ENCODE measurements around the gene SEC14L2. TPM values are rescaled to one million over a fixed set of nuclear protein-coding genes. Genes with fewer than 3 reads are reported as not detected.
"Not testable (repeated sequence)": the region's sequence is repeated elsewhere in the genome, so short reads cannot be mapped to it uniquely, and the experiment has no call there.

The SEC14L2 gene
- polyA plus RNA-seq, 3 donors from 2014 or later, result 0.23 to 1.6 TPM; not detected in 1

DNA sequence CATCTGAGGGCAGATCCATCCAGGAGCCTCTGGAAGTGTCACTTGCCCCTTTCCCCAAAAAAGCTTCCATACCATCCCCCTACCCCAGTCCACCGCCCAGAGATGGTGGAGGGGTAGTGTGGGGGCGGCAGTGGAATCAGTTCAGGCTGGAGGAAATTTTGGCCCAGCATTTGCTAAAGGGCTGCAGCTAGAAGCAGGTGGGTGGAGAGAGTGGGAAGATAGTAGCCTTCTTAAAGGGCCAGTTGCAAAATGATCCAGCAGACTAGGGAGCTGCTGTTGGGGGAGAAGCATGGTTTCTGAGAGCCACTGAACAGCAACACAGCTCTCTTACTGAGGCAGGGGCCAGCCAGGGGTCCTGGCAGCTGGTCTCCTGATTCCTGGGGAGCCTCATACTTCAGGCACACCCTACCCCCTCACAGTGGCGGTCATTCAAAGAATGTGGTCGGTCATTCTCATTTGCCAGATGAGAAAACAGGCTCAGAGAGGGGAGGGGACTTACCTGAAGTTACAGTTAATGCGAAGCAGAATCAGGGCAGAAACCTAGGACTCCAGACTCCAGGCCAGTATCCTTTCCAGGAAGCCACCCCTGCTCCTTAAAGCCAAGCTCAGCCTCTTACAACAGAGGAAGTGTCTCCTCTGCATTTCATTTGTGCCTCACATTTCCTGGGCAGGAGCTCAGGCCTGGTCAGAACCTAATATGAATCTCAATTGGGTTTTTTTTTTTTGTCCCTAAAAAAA is 5.4 kb downstream of the SEC14L2 start:
- Mint-ChIP-seq H3K4me1 (peaks cover 16% of the 10 kb centered on the region in 2 donors), H3K36me3 (peaks cover 0 to 4% (median 0%) of the 10 kb centered on the region in 3 donors), H3K27me3 (ENCODE audit: low read depth in 3 of 3) (peaks cover 2 to 18% (median 16%) of the 10 kb centered on the region in 3 donors), H3K9me3 (no peaks in the 10 kb centered on the region), H3K4me3 (no peak overlapping the region), H3K27ac (no peak overlapping the region)
- no peak for DNase-seq

DNA sequence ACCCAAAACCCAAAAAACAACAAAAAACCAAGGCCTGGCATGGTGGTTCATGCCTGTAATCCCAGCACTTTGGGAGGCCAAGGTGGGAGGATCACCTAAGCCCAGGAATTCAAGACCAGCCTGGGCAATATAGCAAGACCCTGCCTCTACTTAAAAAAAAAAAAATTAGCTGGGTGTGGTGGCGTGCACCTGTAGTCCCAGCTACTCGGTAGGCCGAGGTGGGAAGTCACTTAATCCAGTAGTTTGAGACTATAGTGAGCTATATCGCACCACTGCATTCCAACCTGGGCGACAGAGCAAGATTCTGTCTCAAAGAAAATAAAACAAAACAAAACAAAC is 5.9 kb downstream of the SEC14L2 start:
- Mint-ChIP-seq H3K27me3 (ENCODE audit: low read depth in 3 of 3) (peaks cover 2 to 18% (median 15%) of the 10 kb centered on the region in 3 donors), H3K4me1 (peaks cover 13 to 14% of the 10 kb centered on the region in 2 donors)
- not testable (repeated sequence) for H3K9me3 Mint-ChIP-seq, DNase-seq, H3K27ac Mint-ChIP-seq, H3K36me3 Mint-ChIP-seq, H3K4me3 Mint-ChIP-seq

DNA sequence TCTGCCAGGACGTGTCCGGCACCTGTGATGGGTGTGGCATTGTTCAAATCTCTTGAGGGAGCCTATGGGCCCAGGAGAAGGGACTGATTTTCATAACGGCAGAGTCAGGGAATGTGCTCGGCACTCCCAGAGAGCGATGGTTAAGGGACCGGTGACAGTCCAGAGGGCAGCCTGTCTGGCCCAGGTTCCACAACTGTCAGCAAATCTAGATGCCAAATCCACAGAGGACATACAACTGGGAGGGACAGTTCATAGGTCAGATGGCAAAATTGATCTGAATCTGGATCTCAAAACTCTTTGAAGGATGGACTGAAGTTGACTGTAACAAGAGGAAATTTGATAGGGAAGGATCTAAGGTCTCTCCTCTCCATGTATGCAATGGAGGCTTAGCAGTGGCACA is 7.5 kb downstream of the SEC14L2 start:
- no peaks in the 10 kb centered on the region for H3K4me1 Mint-ChIP-seq
- H3K27ac Mint-ChIP-seq, result no peak overlapping the region
- H3K9me3 Mint-ChIP-seq, result no peaks in the 10 kb centered on the region
- H3K27me3 Mint-ChIP-seq (ENCODE audit: low read depth in 3 of 3), result peaks cover 0 to 10% (median 4%) of the 10 kb centered on the region in 3 donors
- peaks cover 0 to 4% (median 0%) of the 10 kb centered on the region in 3 donors for H3K36me3 Mint-ChIP-seq
- no peak for DNase-seq
- no peak overlapping the region for H3K4me3 Mint-ChIP-seq

DNA sequence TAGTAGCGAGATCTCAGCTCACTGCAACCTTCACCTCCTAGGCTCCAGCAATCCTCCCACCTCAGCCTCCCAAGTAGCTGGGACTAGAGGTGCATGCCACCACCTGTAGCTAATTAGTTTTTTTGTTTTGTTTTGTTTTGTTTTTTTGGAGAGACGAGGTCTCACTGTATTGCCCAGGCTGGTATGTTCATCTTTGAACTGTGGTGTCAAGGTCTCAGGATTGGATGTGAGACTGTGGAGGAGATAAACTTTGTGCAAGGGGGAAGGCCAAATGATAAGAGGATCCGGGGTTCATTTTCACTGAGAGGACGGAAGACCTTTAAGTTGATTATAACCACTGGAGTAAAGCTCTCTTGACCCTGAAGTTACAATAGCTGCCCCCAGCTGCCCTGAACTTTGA is 8.9 kb downstream of the SEC14L2 start:
- H3K9me3 Mint-ChIP-seq, result no peaks in the 10 kb centered on the region
- H3K27ac Mint-ChIP-seq, result peak overlapping the region in 2 of 6 donors; percentile 16 to 48
- no peaks in the 10 kb centered on the region for H3K4me1 Mint-ChIP-seq
- DNase-seq, result no peak
- peaks cover 0 to 6% (median 0%) of the 10 kb centered on the region in 3 donors for H3K27me3 Mint-ChIP-seq (ENCODE audit: low read depth in 3 of 3)
- peaks cover 0 to 4% (median 0%) of the 10 kb centered on the region in 3 donors for H3K36me3 Mint-ChIP-seq
- no peak overlapping the region for H3K4me3 Mint-ChIP-seq

DNA sequence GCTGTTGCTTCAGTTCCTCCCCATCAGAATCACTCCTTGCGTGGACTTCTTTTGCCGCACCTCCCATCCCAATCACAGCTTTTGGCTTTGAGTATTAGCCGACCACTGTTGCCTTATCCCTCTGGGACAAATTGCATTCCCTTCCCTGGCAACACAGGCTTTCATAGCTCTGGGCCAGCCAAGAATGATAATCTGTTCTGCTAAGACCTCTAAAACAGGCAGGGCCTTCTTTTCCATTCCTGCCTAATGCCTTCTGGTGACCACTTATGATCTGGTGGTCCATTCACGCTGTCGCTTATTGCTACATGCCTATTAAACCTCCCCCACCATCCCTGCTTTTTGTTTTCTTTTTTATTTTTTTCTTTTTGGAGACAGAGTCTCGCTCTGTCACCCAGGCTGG is 9.6 kb downstream of the SEC14L2 start:
- H3K4me1 Mint-ChIP-seq, result no peaks in the 10 kb centered on the region
- DNase-seq, result no peak
- peaks cover 0 to 6% (median 0%) of the 10 kb centered on the region in 3 donors for H3K27me3 Mint-ChIP-seq (ENCODE audit: low read depth in 3 of 3)
- no peaks in the 10 kb centered on the region for H3K9me3 Mint-ChIP-seq
- peak overlapping the region in 1 of 6 donors; percentile 16 for H3K27ac Mint-ChIP-seq
- no peak overlapping the region for H3K4me3 Mint-ChIP-seq
- peaks cover 0 to 4% (median 0%) of the 10 kb centered on the region in 3 donors for H3K36me3 Mint-ChIP-seq

DNA sequence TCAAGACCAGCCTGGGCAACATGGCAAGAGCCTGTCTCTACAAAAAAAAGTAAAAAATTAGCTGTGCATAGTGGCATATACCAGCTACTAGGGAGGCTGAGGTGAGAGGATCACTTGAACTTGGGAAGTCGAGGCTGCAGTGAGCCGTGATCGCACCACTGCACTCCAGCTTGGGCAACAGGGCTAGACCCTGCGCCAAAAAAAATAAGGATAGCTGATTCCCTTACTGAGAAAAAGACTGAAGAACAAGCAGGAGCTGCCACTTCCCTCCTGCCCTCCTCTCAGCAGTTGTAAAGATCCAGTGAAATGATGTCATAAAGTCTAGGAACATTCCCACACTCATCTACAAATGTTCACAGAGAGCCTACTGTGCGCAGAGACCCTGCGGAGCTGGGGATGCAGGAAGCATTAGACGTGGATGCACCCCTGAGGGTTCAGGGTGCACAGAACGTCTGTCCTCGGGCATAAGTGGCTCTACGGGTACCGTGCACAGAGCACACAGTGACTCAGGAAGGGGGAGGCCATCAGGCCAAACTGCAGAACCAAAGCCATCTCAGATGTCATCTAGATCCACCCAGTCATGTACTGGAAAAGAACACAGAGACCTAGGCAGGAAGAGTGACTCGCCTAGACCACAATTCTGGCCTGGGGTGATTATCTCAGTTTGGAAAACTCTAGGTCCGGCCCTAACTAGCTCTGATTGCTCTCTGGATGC is 11.7 kb downstream of the SEC14L2 start:
- Mint-ChIP-seq H3K4me3 (no peak overlapping the region), H3K9me3 (no peaks in the 10 kb centered on the region), H3K36me3 (peaks cover 0 to 9% (median 4%) of the 10 kb centered on the region in 3 donors), H3K27me3 (ENCODE audit: low read depth in 3 of 3) (peaks cover 0 to under 1% (median 0%) of the 10 kb centered on the region in 3 donors), H3K27ac (no peak overlapping the region), H3K4me1 (no peaks in the 10 kb centered on the region)
- DNase-seq, result no peak

DNA sequence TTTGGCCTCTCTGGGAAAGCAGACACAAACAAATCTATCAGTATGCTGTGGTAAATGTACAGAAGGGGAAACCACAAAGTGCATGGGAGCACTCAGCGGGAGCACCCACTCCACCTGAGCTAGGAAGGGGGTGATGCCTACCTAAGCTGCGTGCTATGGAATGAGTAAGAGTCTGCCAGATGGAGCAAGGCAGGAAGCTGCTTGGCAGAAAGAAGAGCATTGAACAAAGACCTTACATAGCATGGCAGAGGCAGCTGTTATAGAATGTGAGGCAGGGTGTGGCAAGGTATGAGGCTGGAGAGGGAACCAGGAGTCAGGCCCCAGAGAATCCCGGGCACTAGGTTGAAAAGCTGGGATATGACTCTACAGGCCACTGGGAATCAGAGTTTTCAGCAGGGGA is 15.0 kb downstream of the SEC14L2 start:
- Mint-ChIP-seq H3K4me3 (no peak overlapping the region), H3K4me1 (no peaks in the 10 kb centered on the region), H3K27me3 (ENCODE audit: low read depth in 3 of 3) (peaks cover 0 to 3% (median 0%) of the 10 kb centered on the region in 3 donors), H3K27ac (peak overlapping the region in 1 of 6 donors; percentile 2), H3K36me3 (peaks cover 0 to 16% (median 13%) of the 10 kb centered on the region in 3 donors), H3K9me3 (no peaks in the 10 kb centered on the region)
- DNase-seq, result no peak

DNA sequence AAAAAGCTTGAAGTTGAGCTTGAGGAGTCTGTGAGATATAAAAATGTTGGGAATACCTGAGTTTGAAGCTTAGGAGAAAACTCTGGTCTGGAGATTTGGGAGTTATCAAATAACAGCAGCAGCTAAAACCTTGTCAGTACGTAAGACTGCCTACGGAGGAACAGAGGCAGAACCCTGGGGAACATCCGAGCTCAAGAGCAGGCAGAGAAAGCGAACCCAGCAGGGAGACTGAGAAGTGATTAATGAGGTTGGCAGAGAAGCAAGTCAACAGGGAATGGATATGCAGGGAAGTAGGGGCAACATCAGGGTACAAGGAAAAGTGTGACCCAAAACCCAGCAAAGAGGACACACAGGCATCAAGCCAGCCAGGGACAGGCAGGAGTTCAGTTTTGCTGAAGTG is 16.2 kb downstream of the SEC14L2 start:
- no peaks in the 10 kb centered on the region for H3K4me1 Mint-ChIP-seq
- peak overlapping the region in 1 of 6 donors; percentile 51 for H3K27ac Mint-ChIP-seq
- no peak for DNase-seq
- H3K36me3 Mint-ChIP-seq, result peaks cover 0 to 20% (median 13%) of the 10 kb centered on the region in 3 donors
- peaks cover 0 to 3% (median 0%) of the 10 kb centered on the region in 3 donors for H3K27me3 Mint-ChIP-seq (ENCODE audit: low read depth in 3 of 3)
- no peak overlapping the region for H3K4me3 Mint-ChIP-seq
- no peaks in the 10 kb centered on the region for H3K9me3 Mint-ChIP-seq

DNA sequence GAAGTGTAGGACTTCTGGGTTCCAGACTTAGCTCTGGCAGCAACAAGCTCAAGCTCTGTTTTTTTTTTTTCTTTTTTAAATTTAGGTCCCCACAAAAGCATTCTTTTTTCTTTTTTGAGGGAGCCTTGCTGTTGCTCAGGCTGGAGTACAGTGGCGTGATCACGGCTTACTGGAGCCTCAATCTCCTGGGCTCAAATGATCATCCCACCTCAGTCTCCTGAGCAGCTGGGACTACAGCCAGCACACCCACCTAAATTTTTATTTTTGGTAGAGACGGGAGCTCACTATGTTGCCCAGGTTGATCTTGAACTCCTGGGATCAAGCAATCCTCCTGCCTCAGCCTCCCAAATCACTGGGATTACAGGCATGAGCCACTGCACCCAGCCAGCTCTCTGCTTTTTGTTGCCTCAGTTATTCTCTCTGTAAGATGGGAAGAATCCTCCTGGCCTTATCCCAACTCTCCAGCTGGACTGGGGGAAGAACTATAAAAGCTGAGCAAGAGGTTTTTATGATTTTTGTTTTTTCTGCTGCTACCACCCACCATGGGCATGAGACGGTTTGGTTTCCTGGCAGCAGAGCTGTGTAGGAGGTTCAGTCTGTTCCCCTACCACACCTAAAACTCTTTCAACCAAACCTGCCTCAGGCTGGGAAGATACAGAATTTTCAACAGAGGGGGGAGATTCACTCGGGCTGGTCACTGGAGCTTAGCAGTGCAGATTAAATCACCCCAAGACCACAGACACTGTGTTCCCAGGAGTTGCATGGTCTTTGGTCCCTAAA is 17.1 kb downstream of the SEC14L2 start:
- peaks cover 0 to 20% (median 13%) of the 10 kb centered on the region in 3 donors for H3K36me3 Mint-ChIP-seq
- DNase-seq, result no peak
- no peaks in the 10 kb centered on the region for H3K9me3 Mint-ChIP-seq
- H3K27ac Mint-ChIP-seq, result no peak overlapping the region
- no peak overlapping the region for H3K4me3 Mint-ChIP-seq
- peaks cover 0 to 3% (median 0%) of the 10 kb centered on the region in 3 donors for H3K27me3 Mint-ChIP-seq (ENCODE audit: low read depth in 3 of 3)
- no peaks in the 10 kb centered on the region for H3K4me1 Mint-ChIP-seq

DNA sequence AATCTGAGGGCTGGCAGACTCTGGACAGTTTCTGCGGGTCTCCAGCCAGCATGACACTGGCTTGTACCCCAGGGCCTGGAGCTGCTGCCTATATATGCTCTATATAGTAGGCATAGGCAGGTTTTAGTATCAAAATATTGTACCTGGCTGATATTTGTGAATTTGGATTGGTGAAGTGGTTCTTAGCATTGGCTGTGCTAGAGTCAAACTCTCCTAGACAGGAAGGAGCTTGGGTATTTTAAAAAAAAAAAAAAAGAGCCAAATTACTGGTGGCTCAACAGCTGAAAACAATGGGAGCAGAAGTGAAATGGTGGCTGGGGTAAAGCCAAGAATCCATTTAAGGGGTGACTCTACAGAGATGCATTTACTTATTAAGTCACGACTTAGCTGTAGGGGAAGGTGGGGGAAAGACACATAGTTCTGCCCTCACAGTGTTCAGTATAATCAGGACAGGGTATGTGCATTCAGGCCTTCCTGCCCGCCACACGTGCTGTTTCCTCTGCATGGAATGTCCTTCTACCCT is 17.8 kb downstream of the SEC14L2 start:
- peaks cover 0 to 20% (median 13%) of the 10 kb centered on the region in 3 donors for H3K36me3 Mint-ChIP-seq
- DNase-seq, result no peak
- no peaks in the 10 kb centered on the region for H3K4me1 Mint-ChIP-seq
- peaks cover 0 to 3% (median 0%) of the 10 kb centered on the region in 3 donors for H3K27me3 Mint-ChIP-seq (ENCODE audit: low read depth in 3 of 3)
- H3K9me3 Mint-ChIP-seq, result no peaks in the 10 kb centered on the region
- no peak overlapping the region for H3K4me3 Mint-ChIP-seq
- peak overlapping the region in 1 of 6 donors; percentile 57 for H3K27ac Mint-ChIP-seq

DNA sequence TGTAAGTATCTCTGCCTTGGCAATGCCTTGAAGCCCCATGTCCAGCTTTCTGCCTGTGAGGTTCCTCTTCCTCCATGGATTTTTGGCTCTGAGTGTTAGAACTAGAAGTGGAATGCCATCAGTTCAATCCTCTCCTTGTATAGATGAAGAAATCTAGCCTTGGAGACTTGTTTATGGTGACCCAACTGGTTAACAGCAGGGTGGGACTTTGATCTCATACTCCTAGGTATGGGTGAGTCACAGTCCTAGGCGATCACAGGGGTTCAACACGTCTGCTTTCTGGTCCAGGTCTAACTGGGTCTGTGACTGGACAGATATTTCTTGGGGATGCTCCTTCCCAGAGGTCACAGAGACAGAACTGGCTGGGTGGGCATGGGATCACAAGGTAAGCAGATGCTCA is 19.6 kb downstream of the SEC14L2 start:
- H3K9me3 Mint-ChIP-seq, result no peaks in the 10 kb centered on the region
- peaks cover 0 to 3% (median 0%) of the 10 kb centered on the region in 3 donors for H3K27me3 Mint-ChIP-seq (ENCODE audit: low read depth in 3 of 3)
- peaks cover 5 to 20% (median 13%) of the 10 kb centered on the region in 3 donors for H3K36me3 Mint-ChIP-seq
- H3K27ac Mint-ChIP-seq, result peak overlapping the region in 1 of 6 donors; percentile 14
- H3K4me1 Mint-ChIP-seq, result no peaks in the 10 kb centered on the region
- no peak overlapping the region for H3K4me3 Mint-ChIP-seq
- DNase-seq, result no peak

DNA sequence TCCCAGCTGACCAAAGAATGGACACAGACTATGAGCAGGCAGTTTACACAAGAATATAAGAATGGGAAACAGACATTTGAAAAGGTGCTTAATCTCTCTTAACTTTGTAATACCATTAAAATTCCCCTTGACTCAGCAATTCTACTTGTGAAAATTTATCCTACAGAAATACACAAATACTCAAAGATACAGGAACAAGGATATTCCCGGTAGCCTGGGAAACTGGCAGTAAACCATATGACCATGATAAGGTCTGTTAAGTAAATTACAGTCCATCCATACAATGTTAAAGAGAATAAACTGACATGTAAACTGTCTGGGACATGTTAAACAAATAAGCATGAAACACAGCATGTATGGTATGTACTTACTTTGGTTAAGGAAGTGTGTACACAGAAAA is 20.0 kb downstream of the SEC14L2 start:
- H3K4me3 Mint-ChIP-seq, result no peak overlapping the region
- H3K4me1 Mint-ChIP-seq, result peaks cover 0 to 3% of the 10 kb centered on the region in 2 donors
- peaks cover 5 to 20% (median 13%) of the 10 kb centered on the region in 3 donors for H3K36me3 Mint-ChIP-seq
- H3K27ac Mint-ChIP-seq, result no peak overlapping the region
- H3K27me3 Mint-ChIP-seq (ENCODE audit: low read depth in 3 of 3), result peaks cover 0 to 3% (median 0%) of the 10 kb centered on the region in 3 donors
- H3K9me3 Mint-ChIP-seq, result no peaks in the 10 kb centered on the region
- DNase-seq, result no peak

DNA sequence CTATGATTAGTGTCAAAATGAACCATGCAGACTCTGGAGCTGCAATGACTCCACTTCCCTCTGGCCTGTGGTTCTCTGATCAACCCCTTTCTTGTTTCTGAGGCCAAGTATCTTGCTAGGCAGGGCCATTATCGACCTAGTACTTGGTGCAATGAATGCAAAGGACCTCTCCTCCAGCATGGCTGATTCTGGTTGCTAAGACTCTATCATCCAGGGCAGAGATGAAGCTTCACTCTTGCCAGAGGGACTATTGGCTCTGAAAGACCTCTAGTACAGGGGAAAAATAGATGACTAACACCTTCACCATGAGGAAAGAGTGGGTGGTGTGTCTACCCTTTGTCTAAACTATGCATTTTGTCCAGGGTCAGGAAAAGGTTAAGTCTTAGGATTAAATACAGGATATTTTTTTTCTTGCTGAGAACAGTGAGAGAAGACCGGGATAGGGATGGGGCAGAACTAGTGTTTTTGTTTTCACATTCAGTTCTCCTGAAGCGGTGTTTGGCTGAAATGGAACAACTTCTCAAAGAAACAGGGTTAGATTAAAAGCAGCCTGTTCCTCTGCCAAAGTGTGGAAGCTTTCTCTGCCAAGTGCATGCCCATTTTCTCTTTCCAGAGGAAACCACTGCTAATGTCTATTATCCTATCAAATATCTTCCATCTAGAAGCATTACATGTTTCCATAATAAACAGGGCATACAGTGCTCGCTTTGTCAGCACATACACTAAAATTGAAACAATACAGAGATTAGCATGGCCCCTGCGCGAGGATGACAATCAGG is 23.7 kb downstream of the SEC14L2 start:
- no peak for DNase-seq
- peaks cover 5 to 16% (median 8%) of the 10 kb centered on the region in 3 donors for H3K36me3 Mint-ChIP-seq
- H3K4me3 Mint-ChIP-seq, result peak overlapping the region in 1 of 5 donors; percentile 18
- H3K27ac Mint-ChIP-seq, result no peak overlapping the region
- no peaks in the 10 kb centered on the region for H3K9me3 Mint-ChIP-seq
- peaks cover 5 to 10% (median 10%) of the 10 kb centered on the region in 3 donors for H3K27me3 Mint-ChIP-seq (ENCODE audit: low read depth in 3 of 3)
- H3K4me1 Mint-ChIP-seq, result peaks cover 28 to 37% of the 10 kb centered on the region in 2 donors
